ENCODE data around the gene POLE. TPM values are rescaled to one million over a fixed set of nuclear protein-coding genes. Genes with fewer than 3 reads are reported as not detected.
A peak's percentile ranks its signal among the peaks of the same experiment; 100 is the strongest.
"Not testable (repeated sequence)": the region's sequence is repeated elsewhere in the genome, so short reads cannot be mapped to it uniquely, and the experiment has no call there.

Gene POLE
- total RNA-seq, 1 experiment from 2014 or later, result 15.8 TPM

- peak; percentile 49 for DNase-seq (ENCODE audit: low read depth)
These were observed 32.2 kb upstream of the POLE start for GRCh38 chr12:132719141-132719953.

DNA sequence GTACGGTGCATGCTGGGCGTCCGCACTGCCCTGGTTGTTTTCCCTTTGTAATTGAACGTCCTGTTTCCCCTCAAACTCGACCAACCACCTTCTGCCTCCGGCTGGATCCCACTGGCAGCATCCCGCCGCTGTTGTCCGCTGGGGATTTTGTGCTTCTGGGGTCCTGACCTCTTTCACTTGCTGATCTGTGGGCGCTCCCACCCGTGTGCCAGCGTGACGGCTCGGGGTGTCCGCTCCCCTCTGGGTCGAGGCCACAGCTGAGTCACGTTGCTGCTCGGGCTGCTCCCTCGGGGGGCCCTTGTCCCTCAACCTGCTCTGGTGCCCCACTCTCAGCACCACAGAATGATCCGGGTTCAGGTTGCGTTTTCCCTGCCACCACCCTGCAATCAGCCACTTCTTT lies 31.5 kb upstream of the POLE start:
- DNase-seq (ENCODE audit: low read depth), result no peak

DNA sequence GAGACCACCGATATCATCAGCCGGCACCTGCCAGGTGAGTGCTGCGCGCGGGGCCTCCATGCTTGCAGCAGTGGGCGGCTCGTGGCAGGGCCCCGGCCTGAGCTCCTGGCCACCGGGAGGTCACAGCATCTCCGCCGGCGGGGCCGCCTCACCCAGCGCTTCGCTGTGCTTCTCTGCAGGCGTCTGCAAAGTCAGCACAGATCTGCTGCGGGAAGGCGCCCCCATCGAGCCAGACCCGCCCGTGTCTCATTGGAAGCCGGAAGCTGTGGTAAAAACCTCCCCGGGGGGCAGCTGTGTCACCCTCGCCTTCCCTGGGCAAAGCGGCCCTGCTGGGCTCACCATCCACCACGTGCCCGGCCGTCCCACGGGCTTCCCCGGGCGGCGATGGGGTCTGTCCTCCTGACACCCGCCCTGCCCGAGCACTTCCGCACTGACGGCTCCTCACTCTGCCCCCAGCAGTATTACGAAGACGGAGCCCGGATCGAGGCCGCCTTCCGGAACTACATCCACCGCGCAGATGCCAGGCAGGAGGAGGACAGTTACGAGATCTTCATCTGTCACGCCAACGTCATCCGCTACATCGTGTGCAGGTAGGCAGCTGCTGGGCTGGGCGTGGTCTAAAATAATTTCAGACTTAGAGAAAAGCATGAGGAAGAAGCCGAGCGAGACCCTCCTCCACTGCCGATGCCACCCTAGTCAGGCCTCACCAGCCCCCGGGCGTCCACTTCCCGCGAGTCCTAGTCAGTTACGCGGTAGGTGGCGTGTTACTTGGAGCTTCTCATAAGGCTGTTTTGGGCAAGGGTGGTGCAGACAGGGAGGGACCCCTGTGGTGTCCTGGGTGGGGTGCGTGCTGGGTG lies 30.6 kb upstream of the POLE start:
- DNase-seq (ENCODE audit: low read depth), result no peak

DNA sequence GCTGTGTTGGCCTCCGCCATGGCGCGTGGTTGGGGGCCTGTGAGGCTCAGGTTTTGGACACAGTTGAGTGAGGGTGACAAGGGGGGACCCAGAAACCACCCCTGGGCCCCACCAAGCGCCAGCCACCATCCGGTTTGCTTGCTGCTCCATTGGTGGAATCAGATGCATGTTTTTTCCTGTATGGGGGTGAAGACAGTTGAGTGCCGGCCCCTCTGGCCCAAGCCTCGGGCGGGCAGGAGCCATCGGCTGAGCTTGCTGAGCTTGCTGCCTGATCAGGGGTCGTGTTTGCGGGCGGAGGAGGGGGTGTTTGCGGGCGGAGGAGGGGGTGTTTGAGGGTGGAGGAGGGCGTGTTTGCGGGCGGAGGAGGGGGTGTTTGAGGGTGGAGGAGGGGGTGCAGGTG lies 29.9 kb upstream of the POLE start:
- DNase-seq (ENCODE audit: low read depth), result no peak

GRCh38 chr12:132716356-132716755 lies 29.2 kb upstream of the POLE start:
- DNase-seq (ENCODE audit: low read depth), result no peak

GRCh38 chr12:132715874-132716273 lies 28.7 kb upstream of the POLE start:
- no peak for DNase-seq (ENCODE audit: low read depth)

DNA sequence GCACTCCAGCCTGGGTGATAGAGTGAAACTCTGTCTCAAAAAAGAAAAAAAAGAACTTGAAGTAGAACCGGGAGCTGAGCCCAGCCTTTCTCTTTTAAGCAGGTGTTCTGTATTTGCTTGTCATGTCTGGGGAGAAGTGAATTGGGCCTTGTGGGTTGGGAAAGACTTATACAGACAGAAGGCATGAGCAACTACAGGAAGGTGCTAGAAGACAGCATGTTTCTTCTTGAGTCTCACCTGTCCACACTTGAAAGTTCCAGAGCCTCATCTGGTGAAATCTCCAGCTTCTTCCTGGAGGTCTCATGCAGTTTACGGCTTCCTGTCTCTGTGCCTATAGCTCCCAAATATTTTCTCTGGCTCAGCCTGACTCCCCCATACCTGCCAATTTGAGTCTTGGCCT lies 26.0 kb upstream of the POLE start:
- DNase-seq (ENCODE audit: low read depth), result no peak

GRCh38 chr12:132711080-132711843 lies 24.1 kb upstream of the POLE start:
- no peak for DNase-seq (ENCODE audit: low read depth)

DNA sequence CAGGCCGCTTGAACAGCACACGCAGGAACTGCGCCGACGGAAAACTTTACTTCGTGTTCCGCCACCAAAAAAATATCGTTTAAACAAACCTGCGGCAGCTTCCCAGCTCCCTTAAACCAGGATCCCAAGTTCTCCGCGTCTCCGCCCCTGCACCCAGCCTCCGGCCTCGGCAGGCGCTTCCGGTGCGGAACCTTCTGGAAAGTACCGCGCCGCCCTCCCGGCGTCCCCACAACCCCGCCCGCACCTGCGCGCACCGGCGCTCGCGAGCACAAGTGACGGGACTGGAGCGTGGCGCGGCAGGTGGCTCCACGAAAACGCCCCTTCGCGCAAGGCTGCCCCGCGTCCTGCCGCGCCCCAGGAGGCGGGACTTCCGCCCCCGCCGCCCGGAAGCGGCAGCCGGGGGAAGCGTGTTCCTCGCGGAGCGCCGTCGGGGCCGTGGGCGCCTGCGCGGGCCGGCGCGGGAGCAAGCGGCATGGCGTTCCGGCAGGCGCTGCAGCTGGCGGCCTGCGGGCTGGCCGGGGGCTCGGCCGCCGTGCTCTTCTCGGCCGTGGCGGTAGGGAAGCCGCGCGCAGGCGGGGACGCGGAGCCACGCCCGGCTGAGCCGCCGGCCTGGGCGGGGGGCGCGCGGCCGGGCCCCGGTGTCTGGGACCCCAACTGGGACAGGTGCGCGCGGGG lies 23.4 kb upstream of the POLE start, which contains the start of gene PGAM5:
Gene PGAM5 (plus strand): TSS at position 438 of the 675 bp plus-strand sequence. CDS start 35 bp downstream, at position 473.
- peak; percentile 83 for DNase-seq (ENCODE audit: low read depth)

DNA sequence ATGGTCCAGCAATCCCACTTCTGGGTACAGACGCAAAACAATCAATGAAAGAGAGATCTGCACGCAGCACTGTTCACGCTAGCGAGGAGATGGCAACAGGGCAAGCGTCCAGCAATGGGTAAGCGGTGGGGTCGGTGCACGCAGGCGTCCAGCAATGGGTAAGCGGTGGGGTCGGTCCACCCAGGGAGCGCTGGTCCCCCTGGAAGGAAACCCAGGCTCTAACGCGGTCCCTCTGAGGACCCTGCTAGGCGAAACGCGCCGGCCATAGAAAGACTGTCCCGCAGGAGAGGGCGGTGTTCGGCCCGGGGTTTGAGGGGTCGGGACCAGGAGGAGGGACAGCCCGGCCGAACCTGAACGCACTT lies 22.9 kb upstream of the POLE start:
- no peak for DNase-seq (ENCODE audit: low read depth)

GRCh38 chr12:132708150-132708549 lies 21.0 kb upstream of the POLE start:
- no peak for DNase-seq (ENCODE audit: low read depth)

GRCh38 chr12:132707241-132707640 lies 20.1 kb upstream of the POLE start:
- DNase-seq (ENCODE audit: low read depth), result no peak

DNA sequence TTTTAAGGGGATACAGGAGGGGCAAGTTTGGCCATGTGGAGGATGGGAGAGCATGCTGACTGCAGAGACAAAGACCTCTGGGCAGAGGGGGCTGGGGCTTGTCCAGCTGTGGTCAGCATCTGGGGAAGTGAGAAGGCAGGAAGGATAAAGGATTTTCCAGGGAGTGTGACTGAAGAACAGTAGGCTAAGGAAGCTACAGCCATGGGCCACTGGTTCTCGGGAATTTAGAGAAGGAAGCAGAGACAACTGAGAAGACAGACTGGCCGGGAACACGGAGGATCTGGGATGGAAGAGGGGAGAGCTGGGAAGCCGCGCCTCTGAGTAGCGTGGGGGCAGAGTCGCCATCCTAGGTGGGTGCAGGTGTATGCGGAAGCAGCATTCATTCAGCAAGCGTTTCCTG lies 16.5 kb upstream of the POLE start:
- no peak for DNase-seq (ENCODE audit: low read depth)

GRCh38 chr12:132702640-132703039 lies 15.5 kb upstream of the POLE start:
- DNase-seq (ENCODE audit: low read depth), result no peak

- peak; percentile 66 for DNase-seq (ENCODE audit: low read depth)
These were observed 13.2 kb upstream of the POLE start for GRCh38 chr12:132700212-132700822.

DNA sequence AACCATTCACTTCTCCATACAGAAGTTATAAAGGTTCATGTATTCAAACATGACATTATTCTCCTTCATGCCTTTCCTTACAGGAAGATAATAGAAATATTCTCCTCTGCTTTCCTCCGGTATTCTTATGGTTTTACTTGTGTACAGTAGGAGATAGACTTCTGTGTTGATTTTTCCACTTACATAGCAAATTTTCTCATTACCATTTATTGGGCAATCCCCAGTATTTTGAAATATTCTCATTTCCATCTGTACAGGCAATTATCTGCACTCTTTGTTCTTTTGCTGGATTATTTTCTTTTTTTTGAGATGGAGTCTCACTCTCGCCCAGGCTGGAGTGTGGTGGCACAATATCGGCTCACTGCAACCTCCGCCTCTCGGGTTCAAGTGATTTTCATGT lies 11.2 kb upstream of the POLE start:
- no peak for DNase-seq (ENCODE audit: low read depth)

DNA sequence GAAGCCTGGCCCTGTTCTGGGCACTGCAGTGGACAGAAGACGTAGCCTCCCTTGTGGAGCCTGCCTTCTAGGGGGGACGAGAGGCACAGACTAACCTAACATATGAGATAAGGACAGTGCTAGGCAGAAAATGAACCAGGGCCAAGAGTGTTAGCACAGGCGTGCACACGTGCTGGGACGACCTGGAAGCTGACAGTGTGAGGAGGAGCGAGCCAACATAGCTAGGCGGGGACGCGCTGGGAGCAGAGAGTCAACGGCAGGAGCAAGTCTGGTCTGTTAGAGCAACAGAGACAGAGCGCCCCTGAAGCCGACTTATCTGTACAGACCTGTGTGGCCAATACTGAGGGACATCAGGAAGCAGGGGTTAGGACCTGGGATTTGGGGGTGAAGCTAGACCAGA lies 8.3 kb upstream of the POLE start:
- no peak for DNase-seq (ENCODE audit: low read depth)

DNA sequence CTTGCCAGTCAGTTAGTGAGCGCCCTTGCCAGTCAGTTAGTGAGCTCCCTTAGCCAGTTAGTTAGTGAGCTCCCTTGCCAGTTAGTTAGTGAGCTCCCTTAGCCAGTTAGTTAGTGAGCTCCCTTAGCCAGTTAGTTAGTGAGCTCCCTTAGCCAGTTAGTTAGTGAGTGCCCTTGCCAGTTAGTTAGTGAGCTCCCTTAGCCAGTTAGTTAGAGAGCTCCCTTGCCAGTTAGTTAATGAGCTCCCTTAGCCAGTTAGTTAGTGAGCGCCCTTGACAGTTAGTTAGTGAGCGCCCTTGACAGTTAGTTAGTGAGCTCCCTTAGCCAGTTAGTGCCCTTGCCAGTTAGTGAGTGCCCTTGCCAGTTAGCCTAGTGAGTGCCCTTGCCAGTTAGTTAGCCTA lies 7.7 kb upstream of the POLE start:
- not testable (repeated sequence) for DNase-seq (ENCODE audit: low read depth)

- DNase-seq (ENCODE audit: low read depth), result not testable (repeated sequence)
These were observed 4.9 kb upstream of the POLE start for GRCh38 chr12:132692030-132692429.

DNA sequence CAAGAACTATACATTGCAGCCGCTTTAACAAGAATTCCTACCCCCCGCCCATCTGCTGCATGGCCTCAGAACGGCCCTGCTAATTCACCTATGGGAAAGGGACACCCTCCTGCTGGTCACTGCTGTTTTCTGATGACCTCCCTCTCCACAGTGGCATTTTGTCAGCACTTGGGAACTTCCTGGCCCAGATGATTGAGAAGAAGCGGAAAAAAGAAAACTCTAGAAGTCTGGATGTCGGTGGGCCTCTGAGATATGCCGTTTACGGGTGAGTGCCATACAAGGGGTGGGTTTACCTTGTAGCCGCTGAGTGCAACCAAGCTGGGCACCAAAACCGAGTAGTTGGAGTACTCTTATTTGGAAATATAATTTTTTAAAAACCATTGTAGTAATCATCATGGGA lies 3.0 kb upstream of the POLE start:
- DNase-seq (ENCODE audit: low read depth), result no peak

DNA sequence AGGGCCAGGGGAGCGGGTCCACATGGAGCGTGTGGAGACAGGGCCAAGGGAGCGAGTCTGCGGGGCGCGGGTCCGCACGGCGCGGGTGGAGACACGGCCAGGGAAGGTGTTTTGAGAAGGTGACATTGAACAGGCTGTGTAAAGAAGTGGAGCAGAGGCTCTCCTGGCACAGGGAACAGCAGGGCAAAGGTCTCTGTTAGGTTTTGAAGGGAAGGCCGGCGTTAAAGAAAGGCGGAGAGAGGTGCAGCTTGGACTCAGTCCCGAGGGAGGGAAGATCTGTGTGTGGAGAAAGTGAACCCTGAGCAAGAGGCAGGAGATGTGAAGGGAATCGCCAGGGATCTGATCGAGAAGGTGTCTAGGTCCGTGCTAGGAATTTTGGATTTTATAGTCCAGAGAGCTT lies 2.1 kb upstream of the POLE start:
- DNase-seq (ENCODE audit: low read depth), result no peak

Data from M059J (cell line).